GM19452 (cell line): ENCODE data around the gene CTNNAL1.
A peak's percentile ranks its signal among the peaks of the same experiment; 100 is the strongest.
"Not testable (repeated sequence)": the region's sequence is repeated elsewhere in the genome, so short reads cannot be mapped to it uniquely, and the experiment has no call there.

Experiments
- ATAC-seq: cut with Tn5 transposase; IDR thresholded peaks from one replicate; pipeline ENCODE4 v1.9.1; 2021; ENCODE audit not compliant: unreplicated experiment

The CTNNAL1 gene

GRCh38 chr9:108994695-108995094, 18.6 kb downstream of the CTNNAL1 start:
- ATAC-seq = peak; percentile 92

DNA sequence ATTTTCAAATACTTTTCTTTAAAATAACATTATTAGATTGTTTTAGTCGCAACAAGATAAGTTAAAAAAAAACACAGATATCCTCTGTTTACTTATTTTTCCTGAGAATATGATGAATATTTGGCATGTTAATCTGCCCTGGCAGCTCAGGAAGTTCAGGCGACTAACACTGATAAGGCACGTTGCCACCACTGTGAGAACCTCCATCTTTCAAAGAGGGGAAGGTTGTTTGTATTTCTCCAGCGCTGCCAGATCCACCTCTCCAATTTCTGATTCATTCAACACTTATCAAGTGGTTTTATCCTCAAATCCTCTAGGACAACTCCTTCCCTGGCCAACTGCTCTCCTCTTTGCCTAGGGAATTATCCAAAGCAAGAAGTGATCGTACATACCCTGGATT, 21.8 kb downstream of the CTNNAL1 start:
- ATAC-seq = no peak

DNA sequence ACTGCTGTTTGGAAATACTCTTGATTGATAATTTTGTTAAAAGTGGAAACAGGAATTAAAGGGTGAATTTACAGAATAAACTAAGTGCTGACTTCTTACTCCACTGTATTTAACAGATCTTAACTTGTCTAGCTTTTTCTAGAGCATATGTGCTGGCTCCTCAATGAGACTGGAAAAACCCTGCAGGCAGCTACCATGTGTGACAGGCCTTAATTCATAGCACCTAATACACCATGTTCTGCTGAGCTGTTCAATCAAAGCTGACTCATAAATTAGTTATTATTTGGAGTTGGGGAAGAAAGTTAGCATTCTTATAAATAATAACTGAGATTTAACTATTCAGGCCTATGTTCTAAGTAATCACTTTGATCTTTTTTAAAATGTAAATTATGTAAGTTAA, 29.4 kb downstream of the CTNNAL1 start:
- ATAC-seq = no peak

DNA sequence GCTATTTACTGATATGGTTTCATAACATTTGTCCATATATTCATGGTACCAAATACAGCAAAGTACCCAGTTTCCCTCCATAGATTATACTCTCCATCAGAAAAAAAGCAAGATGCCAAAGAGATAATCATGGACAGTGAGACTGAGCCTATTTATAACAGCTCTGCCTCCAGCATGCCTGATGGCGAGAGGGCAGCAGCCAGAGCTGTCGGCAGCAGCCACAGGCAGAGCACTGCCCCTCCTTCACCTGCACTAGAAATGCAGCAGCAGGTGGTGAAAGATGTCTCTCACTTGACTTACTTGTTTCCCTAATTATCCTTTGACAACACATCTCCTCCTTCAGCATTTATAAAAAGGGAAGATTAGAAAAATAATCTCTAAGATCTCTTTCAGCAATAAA, 32.4 kb downstream of the CTNNAL1 start:
- no peak for ATAC-seq

DNA sequence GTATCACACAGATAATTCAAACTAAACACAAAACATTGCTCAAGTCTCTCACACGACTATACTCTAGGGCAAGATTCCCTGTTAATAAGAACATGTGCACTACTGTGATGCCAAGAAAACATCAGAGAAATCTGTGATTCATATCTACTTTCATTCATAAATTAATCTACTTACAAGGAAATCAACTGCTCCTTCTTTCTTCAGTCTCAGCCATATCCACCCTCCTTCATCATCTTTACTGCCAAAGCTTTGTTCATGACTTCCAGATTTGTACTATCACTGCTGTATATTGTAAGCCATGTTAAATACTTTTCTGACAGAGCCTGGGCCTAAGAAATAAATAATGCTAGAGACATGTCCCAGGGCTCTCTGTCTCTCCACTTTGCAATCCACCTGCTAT, 35.1 kb downstream of the CTNNAL1 start:
- ATAC-seq = no peak

DNA sequence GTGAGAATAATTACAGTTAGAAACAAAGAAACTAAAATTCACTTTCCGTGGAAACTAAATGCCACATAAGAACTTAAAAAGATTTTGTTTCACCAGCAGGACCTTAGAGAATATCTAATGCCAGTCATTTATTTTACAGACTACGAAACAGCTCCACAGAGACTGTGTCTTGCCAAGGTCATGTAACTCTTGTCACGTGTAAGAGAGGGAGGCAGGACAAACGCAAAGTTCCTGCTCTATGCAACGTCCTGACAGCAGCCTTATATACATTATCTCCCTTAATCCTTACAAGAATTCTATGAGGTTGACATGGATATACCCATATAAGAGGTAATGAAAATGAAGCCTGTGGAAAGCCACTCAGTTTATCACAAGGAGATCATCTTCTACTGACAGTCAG, 39.4 kb downstream of the CTNNAL1 start:
- ATAC-seq = no peak

- ATAC-seq = no peak
These were observed 40.6 kb downstream of the CTNNAL1 start for GRCh38 chr9:108972626-108973209.

DNA sequence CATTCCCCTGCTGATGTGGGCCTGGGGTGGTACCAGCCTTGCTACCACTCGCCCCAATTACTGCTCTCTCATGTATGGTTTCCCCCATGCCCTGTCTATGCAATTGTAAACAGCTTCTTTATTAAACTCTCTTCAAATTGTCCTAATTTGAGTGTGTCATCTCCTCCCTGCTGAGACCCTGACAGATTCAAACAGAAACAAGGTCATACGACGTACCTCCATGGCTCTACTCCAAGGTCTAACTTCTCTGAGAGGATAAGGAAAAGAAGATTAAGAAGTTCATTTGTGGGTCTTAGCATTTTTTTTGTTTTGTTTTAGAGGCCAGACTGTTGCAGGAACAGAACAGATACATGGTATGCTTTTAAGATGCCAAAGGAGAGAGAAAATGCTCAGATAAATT, 41.1 kb downstream of the CTNNAL1 start:
- no peak for ATAC-seq

DNA sequence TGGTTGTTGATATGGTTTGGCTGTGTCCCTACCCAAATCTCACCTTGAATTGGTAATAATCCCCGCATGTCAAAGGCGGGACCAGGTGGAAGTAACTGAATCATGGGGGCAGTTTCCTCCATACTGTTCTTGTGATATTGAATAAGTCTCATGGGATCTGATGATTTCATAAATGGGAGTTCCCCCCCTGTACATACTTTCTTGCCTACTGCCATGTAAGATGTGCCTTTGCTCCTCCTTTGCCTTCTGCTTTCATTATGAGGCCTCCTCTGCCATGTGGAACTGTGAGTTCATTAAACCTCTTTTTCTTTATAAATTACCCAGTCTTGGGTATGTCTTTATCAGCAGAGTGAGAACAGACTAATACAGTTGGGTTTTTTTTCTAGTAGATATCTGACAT, 41.9 kb downstream of the CTNNAL1 start:
- ATAC-seq = not testable (repeated sequence)

- ATAC-seq = no peak
These were observed 45.4 kb downstream of the CTNNAL1 start for GRCh38 chr9:108967916-108968315.

DNA sequence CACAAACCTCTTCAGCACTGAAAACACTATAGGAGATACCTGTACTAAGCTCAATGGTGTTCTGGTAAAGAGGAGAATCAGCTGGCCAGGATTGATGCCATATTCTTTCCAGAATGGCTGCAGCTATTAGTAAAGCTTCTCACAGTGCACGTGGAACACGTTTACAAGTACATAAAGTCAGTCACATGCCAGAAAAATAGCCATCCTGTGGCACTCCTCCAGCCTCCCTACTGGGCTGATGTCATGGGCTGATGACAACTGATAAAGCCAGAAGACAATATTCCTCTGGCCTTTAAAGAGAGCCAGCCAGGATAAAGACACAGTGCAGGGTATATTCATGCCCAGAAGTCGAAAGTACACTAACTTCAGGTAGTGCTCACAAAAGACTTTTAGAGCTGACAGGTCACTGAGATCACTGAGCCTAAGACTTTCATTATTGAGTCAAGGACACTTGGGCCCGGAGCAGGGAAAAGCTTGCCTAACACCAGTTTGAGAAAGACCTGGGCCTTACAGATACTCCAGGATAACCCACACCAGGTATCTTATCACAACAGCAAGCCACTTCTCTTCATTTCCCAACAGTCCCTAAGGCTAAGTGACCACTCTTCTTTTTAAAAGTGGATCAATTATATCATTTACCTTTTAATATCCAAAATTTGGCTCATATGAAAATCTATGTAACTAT, 49.7 kb downstream of the CTNNAL1 start:
- no peak for ATAC-seq

GRCh38 chr9:108961151-108961550, 52.1 kb downstream of the CTNNAL1 start:
- ATAC-seq = no peak

GRCh38 chr9:108960331-108960730, 53.0 kb downstream of the CTNNAL1 start:
- no peak for ATAC-seq

DNA sequence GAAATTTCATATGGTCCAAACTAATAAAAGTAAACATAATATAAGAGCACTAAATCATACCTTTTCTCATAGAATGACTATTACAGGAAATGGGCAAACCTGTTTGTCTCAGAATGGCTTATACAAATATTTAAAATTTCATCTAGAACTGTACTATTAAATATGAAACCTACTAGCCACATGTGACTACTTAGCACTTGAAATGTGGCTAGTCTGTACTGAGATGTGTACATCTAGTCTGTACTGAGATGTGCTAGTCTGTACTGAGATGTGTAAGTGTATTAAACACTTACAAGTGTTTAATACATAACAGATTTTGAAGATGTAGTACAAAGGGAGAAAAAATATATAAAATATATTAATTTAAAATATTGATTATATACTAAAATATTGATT, 56.7 kb downstream of the CTNNAL1 start:
- ATAC-seq = no peak

DNA sequence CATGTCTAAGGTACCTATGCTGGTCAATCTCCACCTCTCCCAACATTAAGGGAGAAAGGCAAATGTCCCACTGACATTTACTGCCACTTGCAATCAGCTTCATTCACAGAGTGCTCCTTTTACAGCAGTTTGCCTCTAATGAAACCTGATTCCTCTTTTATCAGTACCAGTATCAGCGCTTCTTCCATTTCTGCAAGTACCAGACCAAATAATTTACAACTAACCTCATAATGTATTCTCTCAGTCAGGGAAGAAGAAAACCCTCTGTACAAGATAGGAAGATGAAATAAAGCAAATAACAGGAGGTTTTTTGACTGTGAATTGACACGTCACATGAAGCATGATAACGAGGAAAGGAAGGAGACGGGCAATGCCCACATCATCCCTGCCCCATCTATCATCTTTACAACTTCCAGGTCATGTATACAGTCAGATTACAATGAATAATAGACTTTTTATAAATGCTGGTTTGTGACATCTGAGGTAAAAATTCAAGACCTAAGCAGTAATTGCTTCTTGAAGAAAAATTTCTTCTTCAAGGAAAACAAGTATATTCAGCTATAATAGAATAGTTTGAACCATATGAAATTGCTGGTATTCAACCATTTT, 57.2 kb downstream of the CTNNAL1 start:
- no peak for ATAC-seq

- ATAC-seq = no peak
These were observed 59.2 kb downstream of the CTNNAL1 start for GRCh38 chr9:108953983-108954574.

GRCh38 chr9:108951578-108951977, 61.7 kb downstream of the CTNNAL1 start:
- no peak for ATAC-seq

GRCh38 chr9:108950168-108950567, 63.1 kb downstream of the CTNNAL1 start:
- no peak for ATAC-seq

DNA sequence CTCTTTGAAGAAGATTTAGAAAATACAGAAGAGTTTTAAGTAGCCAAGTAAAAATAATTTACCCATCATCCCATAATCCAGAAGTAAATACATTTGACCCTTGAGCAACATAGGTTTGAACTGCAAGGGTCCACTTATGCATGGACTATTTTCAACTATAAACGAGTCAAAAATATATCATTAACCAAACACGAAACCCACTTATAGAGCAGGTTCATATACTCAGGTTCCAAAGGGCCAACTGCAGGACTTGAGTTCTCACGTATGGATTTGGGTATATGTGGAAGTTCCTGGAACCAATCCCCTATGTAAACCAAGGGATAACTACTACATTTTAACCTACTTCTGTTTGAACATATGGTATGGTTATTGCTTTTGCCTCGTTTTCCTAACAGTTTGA, 73.3 kb downstream of the CTNNAL1 start:
- ATAC-seq = no peak

DNA sequence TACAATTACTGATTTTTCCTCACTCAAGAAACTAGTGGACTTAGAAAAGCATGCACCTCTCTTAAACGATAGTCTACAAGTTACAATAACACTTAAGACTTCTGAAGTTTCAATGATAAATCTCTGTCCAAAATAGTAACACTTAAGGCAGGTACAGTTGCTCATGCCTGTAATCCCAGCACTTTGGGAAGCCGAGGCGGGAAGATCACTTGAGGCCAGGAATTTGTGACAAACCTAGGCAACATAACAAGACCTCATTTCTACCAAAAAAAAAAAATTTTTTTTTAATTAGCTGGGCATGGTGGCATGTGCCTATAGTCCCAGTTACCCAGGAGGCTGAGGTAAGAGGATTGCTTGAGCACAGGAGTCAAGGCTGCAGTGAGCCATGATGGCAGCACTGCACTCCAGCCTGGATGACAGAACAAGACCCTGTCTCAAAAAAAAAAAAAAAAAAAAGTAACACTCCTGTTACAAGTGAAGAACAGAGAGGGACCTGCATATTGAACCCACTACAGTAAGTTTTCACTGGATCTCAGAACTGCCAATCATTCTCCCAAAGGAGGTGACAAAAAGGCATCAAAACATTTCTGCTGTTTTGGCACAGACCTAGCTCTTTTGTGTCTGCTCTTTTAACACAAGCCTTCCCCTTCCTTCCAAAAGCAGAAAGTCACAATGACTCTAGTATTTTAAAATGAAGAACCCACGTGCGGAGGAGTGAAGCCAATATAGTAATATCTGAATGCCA, 75.6 kb downstream of the CTNNAL1 start:
- ATAC-seq = no peak

DNA sequence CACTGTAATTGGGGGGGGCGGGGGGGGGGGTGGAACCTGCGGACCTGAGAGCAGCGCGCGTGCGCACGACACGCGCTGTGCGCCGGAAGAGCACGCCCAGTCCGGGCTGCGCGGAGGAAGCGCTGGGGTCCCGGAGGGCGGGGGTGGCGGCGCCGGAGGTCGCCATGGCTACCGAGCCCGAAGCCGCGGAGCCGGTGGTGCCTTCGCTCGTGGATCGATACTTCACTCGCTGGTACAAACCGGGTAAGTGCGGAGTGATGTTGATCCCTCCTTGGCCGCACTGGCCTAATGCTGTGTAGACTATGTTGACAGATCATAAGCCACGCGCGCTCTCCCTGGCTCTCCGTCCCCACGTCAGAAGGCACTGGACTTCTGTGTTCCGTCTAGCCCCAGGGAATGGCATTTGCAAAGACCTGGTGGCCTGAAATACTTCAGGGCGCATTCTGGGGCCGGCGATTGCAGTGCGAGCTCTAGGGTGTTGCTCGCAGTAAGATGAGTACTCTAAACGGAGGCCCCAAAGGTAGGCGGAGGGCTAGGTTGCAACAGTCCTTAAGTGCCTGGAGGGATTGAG, 78.9 kb downstream of the CTNNAL1 start, which contains the start of gene ABITRAM:
ABITRAM (plus strand) TSS at position 78 of the 571 bp plus-strand sequence; CDS start at position 165, 87 bp downstream.
- ATAC-seq = peak; percentile 79
